SH-SY5Y (cell line): ENCODE data around the gene LINC01488.

ENCODE experiments used
- GATA2 ChIP-seq: IDR thresholded peaks from 2 replicates; pipeline ENCODE4 v1.6.1; 2011; ENCODE audit warnings: mild to moderate bottlenecking, low read depth, low read length
- GATA3 ChIP-seq: IDR thresholded peaks from 2 replicates; pipeline ENCODE4 v1.6.1; 2011; ENCODE audit warnings: low read depth, mild to moderate bottlenecking, low read length, moderate library complexity

DNA sequence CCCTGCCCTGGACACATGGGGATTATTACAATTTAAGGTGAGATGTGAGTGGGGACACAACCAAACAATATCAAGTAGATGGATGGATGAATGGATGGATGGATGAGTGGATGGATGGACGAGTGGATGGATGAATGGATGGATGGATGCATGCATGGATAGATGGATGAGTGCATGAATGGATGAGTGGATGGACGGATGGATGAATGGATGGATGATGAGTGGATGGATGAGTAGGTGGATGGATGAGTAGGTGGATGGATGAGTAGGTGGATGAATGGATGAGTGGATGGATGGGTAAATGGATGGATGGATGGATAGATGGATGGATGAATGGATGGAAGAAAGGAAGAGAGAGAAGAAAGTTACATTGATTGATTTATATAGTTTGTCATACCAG lies 859 bp downstream of the LINC01488 start:
- no peak for TF ChIP-seq GATA2
- TF ChIP-seq GATA3: no peak
